ENCODE measurements around the gene ZNF491. TPM values are rescaled to one million over a fixed set of nuclear protein-coding genes. Genes with fewer than 3 reads are reported as not detected.

ZNF491 gene
- total RNA-seq (1 to 10 TPM in 1 of 2 experiments, under 1 TPM in 1; 0.41 to 1.1 TPM), total RNA-seq (0 to 12.1 (median 1.9) reads per million in 172 experiments)
- polyA plus RNA-seq (2013, experiment 1 of 2) = 1.7 TPM
- 1.6 TPM for polyA plus RNA-seq (2013, experiment 2 of 2)

DNA sequence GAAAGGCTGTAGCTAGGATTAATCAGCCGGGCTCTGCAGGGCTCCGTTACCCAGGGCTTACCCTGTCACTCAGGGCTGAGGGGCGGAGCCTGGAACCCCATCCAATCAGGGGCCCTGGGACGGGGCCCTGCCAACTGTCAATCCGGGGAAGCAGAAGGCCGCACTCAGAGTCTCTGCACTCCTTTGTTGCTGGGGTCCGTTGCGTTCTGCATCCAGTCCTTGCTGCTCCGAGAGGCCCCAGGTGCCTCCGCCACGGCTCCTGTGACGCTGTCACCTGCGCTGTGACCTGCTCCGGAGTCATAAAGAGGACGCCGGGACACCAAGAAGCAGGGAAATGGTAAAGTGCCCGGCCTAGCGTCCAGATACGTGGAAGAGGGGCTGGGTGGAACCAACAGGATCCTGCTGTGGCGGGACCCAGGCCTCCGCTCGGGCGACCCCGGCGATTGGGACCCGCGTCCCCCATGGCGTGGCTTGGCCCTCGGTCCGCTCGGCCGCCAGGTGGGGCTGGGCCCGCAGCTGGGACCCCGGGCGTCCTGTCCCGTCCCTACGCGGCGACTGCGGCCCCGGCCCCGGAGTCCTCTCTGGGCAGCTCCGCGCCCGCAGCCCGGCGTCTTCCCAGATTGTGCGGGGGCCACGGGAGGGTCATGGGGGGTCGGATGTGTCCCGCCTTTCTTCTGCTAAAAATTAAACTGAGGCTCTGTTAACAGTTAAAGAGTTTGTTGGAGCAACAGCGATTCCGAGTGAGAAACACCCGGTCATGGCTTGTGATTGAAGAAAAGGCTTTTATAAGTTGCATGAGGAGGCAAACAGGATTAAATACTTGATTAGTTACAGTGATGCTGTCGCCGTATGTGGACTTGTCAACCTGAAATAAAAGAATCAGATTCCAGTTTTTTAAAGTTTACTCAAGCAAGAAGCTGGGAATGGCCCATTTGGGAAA lies at the start of gene ZNF491:
Gene ZNF491 (plus strand): TSS at position 133 of the 940 bp plus-strand sequence. CDS start 7,431 bp downstream, outside the sequence.
- H3K9me3 Mint-ChIP-seq = peaks cover 5% of the 10 kb centered on the region
- intact Hi-C loops (cut with DNase I, micrococcal nuclease) = loop anchor here (1.0 to 5.0 kb wide), 5 partner anchors 14 to 343 kb away; partner anchors contain the start of gene ZNF700 (in 1 of the 2)
- ChIA-PET POLR2A (interaction anchor here (0.6 to 2.3 kb wide), 12 partner anchors 11 to 642 kb away, joined by 3 to 15 read pairs (median 5); partner anchors contain the start of genes ZNF439, ZNF440, ZNF441 and ZNF443), CTCF (interaction anchor here (1.0 to 3.3 kb wide), 10 partner anchors 14 to 342 kb away, joined by 3 to 45 read pairs (median 10); partner anchors contain the start of genes ZNF20, ZNF440, ZNF700 and ZNF763)
- peaks cover 10% of the 10 kb centered on the region for H3K36me3 Mint-ChIP-seq (ENCODE audit: low read depth)
- Histone ChIP-seq H3K27me3 (ENCODE audit: control insufficient read depth in 1 of 2, insufficient read depth in 2 of 2, low read length in 2 of 2) (no peaks in the 10 kb centered on the region), H3K36me3 (ENCODE audit: insufficient read depth, low read length) (no peaks in the 10 kb centered on the region), H3K4me1 (ENCODE audit: insufficient read depth, low read length) (peaks cover 22% of the 10 kb centered on the region), H3K9me3 (ENCODE audit: control insufficient read depth in 1 of 2, insufficient read depth in 1 of 2, low read length in 2 of 2) (peaks cover 0 to 4% of the 10 kb centered on the region in 2 experiments), H3K4me3 (ENCODE audit: low read length) (peak within 1 kb of the TSS; percentile 73), H3K27ac (ENCODE audit: low read depth in 1 of 2, low read length in 2 of 2) (peak within 1 kb of the TSS; percentile 17)
- DNase-seq (peak; percentile 64 to 91 (median 80)), ATAC-seq (ENCODE audit: poor library complexity) (peak; percentile 98)
- TF ChIP-seq, protein P1, sequence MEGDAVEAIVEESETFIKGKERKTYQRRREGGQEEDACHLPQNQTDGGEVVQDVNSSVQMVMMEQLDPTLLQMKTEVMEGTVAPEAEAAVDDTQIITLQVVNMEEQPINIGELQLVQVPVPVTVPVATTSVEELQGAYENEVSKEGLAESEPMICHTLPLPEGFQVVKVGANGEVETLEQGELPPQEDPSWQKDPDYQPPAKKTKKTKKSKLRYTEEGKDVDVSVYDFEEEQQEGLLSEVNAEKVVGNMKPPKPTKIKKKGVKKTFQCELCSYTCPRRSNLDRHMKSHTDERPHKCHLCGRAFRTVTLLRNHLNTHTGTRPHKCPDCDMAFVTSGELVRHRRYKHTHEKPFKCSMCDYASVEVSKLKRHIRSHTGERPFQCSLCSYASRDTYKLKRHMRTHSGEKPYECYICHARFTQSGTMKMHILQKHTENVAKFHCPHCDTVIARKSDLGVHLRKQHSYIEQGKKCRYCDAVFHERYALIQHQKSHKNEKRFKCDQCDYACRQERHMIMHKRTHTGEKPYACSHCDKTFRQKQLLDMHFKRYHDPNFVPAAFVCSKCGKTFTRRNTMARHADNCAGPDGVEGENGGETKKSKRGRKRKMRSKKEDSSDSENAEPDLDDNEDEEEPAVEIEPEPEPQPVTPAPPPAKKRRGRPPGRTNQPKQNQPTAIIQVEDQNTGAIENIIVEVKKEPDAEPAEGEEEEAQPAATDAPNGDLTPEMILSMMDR (IDR thresholded peaks at IDR 0.05) = no peak
- H3K4me3 Mint-ChIP-seq = peak within 1 kb of the TSS; percentile 93
- H3K27me3 Mint-ChIP-seq = no peaks in the 10 kb centered on the region
- peak within 1 kb of the TSS; percentile 79 for H3K27ac Mint-ChIP-seq
- H3K4me1 Mint-ChIP-seq (ENCODE audit: low read depth) = peaks cover 22% of the 10 kb centered on the region

DNA sequence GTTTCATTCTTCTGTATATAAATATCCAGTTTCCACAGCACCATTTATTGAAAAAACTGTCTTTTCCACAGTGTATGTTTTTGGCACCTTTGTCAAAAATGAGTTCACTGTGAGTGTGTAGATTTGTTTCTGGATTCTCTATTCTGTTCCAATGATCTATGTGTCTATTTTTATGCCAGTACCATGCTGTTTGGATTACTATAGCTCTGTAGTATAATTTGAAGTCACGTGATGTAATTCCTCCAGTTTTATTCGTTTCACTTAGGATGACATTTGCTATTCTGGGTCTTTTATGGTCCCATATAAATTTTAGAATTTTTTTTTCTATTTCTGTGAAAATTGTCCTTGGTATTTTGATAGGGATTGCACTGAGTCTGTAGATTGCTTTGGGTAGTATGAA lies 48.6 kb upstream of the ZNF491 start:
- DNase-seq (no peak), ATAC-seq (ENCODE audit: poor library complexity) (no peak)
- Mint-ChIP-seq H3K4me3 (no peak overlapping the region), H3K9me3 (peaks cover 30% of the 10 kb centered on the region), H3K27me3 (peaks cover 29% of the 10 kb centered on the region), H3K4me1 (ENCODE audit: low read depth) (no peaks in the 10 kb centered on the region), H3K27ac (no peak overlapping the region), H3K36me3 (ENCODE audit: low read depth) (peaks cover 9% of the 10 kb centered on the region)
- POLR2A ChIA-PET = no interaction called here
- H3K4me3 ChIP-seq (ENCODE audit: low read length) = no peak overlapping the region
- TF ChIP-seq, protein P1 (IDR thresholded peaks at IDR 0.05) = no peak
- H3K27ac ChIP-seq (ENCODE audit: low read depth in 1 of 2, low read length in 2 of 2) = no peak overlapping the region
- no peaks in the 10 kb centered on the region for H3K4me1 ChIP-seq (ENCODE audit: insufficient read depth, low read length)
- no peaks in the 10 kb centered on the region for H3K36me3 ChIP-seq (ENCODE audit: insufficient read depth, low read length)
- peaks cover 2 to 6% of the 10 kb centered on the region in 2 experiments for H3K27me3 ChIP-seq (ENCODE audit: control insufficient read depth in 1 of 2, insufficient read depth in 2 of 2, low read length in 2 of 2)
- intact Hi-C loops (cut with DNase I, micrococcal nuclease) = no loop called here
- CTCF ChIA-PET = no interaction called here
- peaks cover 18 to 34% of the 10 kb centered on the region in 2 experiments for H3K9me3 ChIP-seq (ENCODE audit: control insufficient read depth in 1 of 2, insufficient read depth in 1 of 2, low read length in 2 of 2)

- no peak for ATAC-seq (ENCODE audit: poor library complexity)
- H3K4me3 ChIP-seq (ENCODE audit: low read length) = no peak overlapping the region
- peaks cover 11 to 50% of the 10 kb centered on the region in 2 experiments for H3K9me3 ChIP-seq (ENCODE audit: control insufficient read depth in 1 of 2, insufficient read depth in 1 of 2, low read length in 2 of 2)
- Mint-ChIP-seq H3K36me3 (ENCODE audit: low read depth) (peaks cover 11% of the 10 kb centered on the region), H3K27ac (no peak overlapping the region), H3K27me3 (peaks cover 34% of the 10 kb centered on the region), H3K4me1 (ENCODE audit: low read depth) (no peaks in the 10 kb centered on the region), H3K4me3 (no peak overlapping the region), H3K9me3 (peaks cover 36% of the 10 kb centered on the region)
- no peak for DNase-seq
- H3K27me3 ChIP-seq (ENCODE audit: control insufficient read depth in 1 of 2, insufficient read depth in 2 of 2, low read length in 2 of 2) = peaks cover 3 to 8% of the 10 kb centered on the region in 2 experiments
- H3K27ac ChIP-seq (ENCODE audit: low read depth in 1 of 2, low read length in 2 of 2) = no peak overlapping the region
- TF ChIP-seq, protein P1 (IDR thresholded peaks at IDR 0.05) = no peak
- ChIA-PET CTCF (no interaction called here), POLR2A (no interaction called here)
- intact Hi-C loops (cut with DNase I, micrococcal nuclease) = no loop called here
- no peaks in the 10 kb centered on the region for H3K4me1 ChIP-seq (ENCODE audit: insufficient read depth, low read length)
- H3K36me3 ChIP-seq (ENCODE audit: insufficient read depth, low read length) = no peaks in the 10 kb centered on the region
Observed at GRCh38 chr19:11752244-11752736, 46.0 kb upstream of the ZNF491 start.

Measured in CD4-positive, alpha-beta T cell (primary cell).